22Rv1 (cell line): ENCODE data around the gene DTYMK.

ENCODE experiments used
- ZFX ChIP-seq: fragments of 450-650 bp; IDR thresholded peaks from 2 replicates; pipeline ENCODE4 v1.6.1; 2017; ENCODE audit warnings: antibody characterized with exemption, borderline replicate concordance
- TF ChIP-seq, protein P1 (sequence below): fragments of 450-650 bp; IDR thresholded peaks from 2 replicates; pipeline ENCODE4 v1.5.1; 2017; ENCODE audit warnings: mild to moderate bottlenecking

DNA sequence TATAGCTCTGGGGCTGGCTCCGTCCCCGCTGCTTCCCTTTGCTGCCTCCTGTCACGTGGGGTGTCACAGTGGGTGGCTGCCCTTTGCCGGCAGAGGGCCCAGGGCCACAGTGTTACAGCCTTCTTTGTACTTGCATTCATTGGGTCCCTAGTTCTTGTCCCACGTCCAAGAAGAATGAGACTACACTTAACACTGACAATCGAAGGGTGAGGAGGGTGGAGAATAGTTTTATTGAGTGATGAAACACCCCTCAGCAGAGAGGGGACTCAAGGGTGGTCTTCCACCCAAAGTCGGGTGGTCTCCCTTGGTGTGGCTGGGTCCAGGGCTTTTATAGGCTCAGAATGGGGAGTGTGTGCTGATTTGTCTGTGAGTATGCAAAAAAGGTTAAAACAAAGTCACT, 47.2 kb downstream of the DTYMK start:
- TF ChIP-seq, protein P1, sequence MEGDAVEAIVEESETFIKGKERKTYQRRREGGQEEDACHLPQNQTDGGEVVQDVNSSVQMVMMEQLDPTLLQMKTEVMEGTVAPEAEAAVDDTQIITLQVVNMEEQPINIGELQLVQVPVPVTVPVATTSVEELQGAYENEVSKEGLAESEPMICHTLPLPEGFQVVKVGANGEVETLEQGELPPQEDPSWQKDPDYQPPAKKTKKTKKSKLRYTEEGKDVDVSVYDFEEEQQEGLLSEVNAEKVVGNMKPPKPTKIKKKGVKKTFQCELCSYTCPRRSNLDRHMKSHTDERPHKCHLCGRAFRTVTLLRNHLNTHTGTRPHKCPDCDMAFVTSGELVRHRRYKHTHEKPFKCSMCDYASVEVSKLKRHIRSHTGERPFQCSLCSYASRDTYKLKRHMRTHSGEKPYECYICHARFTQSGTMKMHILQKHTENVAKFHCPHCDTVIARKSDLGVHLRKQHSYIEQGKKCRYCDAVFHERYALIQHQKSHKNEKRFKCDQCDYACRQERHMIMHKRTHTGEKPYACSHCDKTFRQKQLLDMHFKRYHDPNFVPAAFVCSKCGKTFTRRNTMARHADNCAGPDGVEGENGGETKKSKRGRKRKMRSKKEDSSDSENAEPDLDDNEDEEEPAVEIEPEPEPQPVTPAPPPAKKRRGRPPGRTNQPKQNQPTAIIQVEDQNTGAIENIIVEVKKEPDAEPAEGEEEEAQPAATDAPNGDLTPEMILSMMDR, result no peak
- TF ChIP-seq ZFX, result no peak
